PC-9 (cell line): ENCODE results near the gene L1CAM.

Experiments
- CTCF ChIP-seq: fragments of 200-600 bp; sonication (generic); conservative IDR thresholded peaks from 2 replicates; pipeline ENCODE4 v1.6.1; 2017; ENCODE audit warnings: mixed run types, antibody characterized with exemption, mild to moderate bottlenecking, moderate library complexity
- EZH2 ChIP-seq: fragments of 200-600 bp; sonication (generic); IDR thresholded peaks from 2 replicates; pipeline ENCODE4 v1.8.0; 2017; ENCODE audit warnings: antibody characterized with exemption, low read depth

- TF ChIP-seq CTCF: no peak
- TF ChIP-seq EZH2: no peak
Measured at GRCh38 chrX:153813161-153813560, 72.8 kb downstream of the L1CAM start.
